Measurements from ENCODE around the gene MAPK4.

The MAPK4 gene

GRCh38 chr18:50665519-50665918, 105.6 kb downstream of the MAPK4 start:
- no peak for TF ChIP-seq GATA2 (IDR thresholded peaks at IDR 0.05; ENCODE audit: low read depth, low read length)
- TF ChIP-seq GATA3 (IDR thresholded peaks at IDR 0.05; ENCODE audit: low read depth, low read length): no peak

DNA sequence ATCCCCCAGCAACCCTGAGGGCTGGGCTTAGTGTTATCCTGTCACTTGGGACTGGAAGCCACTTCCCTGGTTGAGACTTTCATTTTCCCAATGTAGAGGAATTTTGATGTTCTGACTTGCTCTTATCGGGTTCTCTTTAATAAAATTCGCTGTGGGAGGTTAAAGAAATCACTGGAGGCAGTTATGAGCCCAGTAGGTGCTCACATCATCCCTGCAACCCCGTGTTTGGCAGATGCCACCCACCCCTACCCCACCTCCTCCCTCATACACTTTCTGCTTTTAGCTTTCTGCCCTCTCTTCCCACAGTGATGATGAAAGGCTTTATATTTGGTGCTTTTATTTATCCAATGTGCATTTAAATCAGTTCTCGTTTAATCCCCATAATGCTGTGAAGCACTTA, 106.6 kb downstream of the MAPK4 start:
- no peak for TF ChIP-seq GATA2 (IDR thresholded peaks at IDR 0.05; ENCODE audit: low read depth, low read length)
- TF ChIP-seq GATA3 (IDR thresholded peaks at IDR 0.05; ENCODE audit: low read depth, low read length): no peak

DNA sequence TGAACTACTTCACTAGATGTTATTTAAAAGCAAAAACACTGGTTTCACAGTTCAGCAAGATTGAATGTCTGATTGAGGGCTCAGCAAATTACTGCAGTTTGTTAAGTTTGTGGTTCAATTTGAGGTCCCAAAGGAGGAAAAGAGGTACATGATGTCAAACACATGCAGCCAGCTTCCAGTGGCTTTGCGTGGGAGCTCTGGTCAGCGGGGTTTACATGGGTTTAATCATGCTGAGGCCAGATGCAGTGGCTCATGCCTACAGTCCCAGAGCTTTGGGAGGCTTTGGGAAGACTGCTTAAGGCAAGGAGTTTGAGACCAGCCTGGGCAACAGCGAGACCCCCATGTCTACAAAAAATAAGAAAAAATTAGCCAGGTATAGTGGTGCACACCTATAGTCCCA, 111.5 kb downstream of the MAPK4 start:
- no peak for TF ChIP-seq GATA2 (IDR thresholded peaks at IDR 0.05; ENCODE audit: low read depth, low read length)
- TF ChIP-seq GATA3 (IDR thresholded peaks at IDR 0.05; ENCODE audit: low read depth, low read length): no peak

DNA sequence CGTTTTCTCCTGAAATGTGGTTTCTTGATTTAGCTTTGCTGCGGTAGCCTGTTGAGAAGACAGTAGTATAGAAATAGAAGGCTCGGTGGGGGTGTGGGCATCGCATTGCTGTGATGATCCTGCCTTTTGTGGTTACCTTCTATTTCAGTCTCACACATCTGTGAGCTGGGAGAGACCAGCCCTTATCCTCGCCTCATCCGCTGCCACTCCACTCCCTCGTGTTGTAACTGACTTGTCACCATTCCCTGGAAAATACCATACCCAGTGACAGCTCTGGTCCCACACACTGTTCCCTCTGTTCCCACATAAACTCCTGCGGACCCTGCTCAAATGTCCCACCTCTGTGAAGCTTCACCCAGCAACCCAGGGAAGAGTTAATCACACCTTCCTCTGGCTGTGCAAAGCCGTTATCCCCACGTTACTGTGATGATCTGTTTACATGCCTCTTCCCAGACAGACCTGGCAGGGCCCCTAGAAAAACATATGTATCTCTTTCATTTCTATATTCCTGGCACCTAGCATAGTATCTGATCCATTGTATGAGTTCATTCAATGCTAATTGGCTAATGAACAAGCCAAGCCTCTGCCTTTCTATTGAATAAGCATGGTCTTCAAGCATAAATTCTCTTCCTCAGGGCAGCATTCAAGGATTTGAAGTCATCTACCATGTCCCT, 114.6 kb downstream of the MAPK4 start:
- TF ChIP-seq GATA2 (IDR thresholded peaks at IDR 0.05; ENCODE audit: low read depth, low read length) (no peak), GATA3 (IDR thresholded peaks at IDR 0.05; ENCODE audit: low read depth, low read length) (no peak)

DNA sequence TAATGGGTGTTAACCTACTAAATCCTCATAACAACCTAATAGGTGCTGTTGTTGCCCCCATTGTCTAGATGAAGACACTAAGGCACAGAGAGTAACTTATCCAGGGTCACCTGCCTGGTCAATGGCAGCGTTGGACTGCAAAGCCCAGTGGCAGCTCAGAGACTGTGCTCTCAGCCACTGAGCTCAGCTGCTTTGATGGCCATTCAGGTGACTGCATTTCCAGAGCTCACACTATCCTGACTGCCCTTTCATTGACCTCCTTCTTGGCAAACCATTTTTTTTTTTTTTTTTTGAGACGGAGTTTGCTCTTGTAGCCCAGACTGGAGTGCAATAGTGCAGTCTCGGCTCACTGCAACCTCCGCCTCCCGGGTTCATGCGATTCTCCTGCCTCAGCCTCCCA, 115.2 kb downstream of the MAPK4 start:
- no peak for TF ChIP-seq GATA2 (IDR thresholded peaks at IDR 0.05; ENCODE audit: low read depth, low read length)
- TF ChIP-seq GATA3 (IDR thresholded peaks at IDR 0.05; ENCODE audit: low read depth, low read length): no peak

GRCh38 chr18:50678651-50679050, 118.8 kb downstream of the MAPK4 start:
- TF ChIP-seq GATA3 (IDR thresholded peaks at IDR 0.05; ENCODE audit: low read depth, low read length) (no peak), GATA2 (IDR thresholded peaks at IDR 0.05; ENCODE audit: low read depth, low read length) (no peak)

DNA sequence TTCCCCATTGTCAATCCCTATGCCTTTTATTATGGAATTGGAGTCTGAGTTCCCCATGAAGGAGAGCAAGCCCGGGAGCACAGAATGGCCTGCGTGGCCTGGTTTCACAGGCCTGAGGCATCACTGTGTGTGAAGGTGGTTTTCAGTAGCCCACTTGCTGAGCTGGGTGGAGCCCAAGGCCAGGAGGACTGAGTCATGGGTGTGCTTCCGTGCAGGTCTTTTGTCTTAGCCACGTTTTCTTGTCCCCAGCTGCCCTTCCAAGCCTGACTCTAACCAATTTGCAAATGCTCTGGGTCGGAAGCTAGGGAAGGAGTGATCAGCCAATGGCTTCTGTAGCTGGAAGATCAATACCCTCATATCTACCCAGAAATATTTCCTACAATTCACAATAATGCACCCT, 119.2 kb downstream of the MAPK4 start:
- TF ChIP-seq GATA3 (IDR thresholded peaks at IDR 0.05; ENCODE audit: low read depth, low read length) (no peak), GATA2 (IDR thresholded peaks at IDR 0.05; ENCODE audit: low read depth, low read length) (no peak)

- TF ChIP-seq GATA2 (IDR thresholded peaks at IDR 0.05; ENCODE audit: low read depth, low read length) (no peak), GATA3 (IDR thresholded peaks at IDR 0.05; ENCODE audit: low read depth, low read length) (no peak)
Measured at GRCh38 chr18:50679656-50680055, 119.8 kb downstream of the MAPK4 start.

GRCh38 chr18:50680966-50681365, 121.1 kb downstream of the MAPK4 start:
- TF ChIP-seq GATA3 (IDR thresholded peaks at IDR 0.05; ENCODE audit: low read depth, low read length) (no peak), GATA2 (IDR thresholded peaks at IDR 0.05; ENCODE audit: low read depth, low read length) (no peak)

- TF ChIP-seq GATA2 (IDR thresholded peaks at IDR 0.05; ENCODE audit: low read depth, low read length) (no peak), GATA3 (IDR thresholded peaks at IDR 0.05; ENCODE audit: low read depth, low read length) (no peak)
Measured at GRCh38 chr18:50682852-50683251, 123.0 kb downstream of the MAPK4 start.

- TF ChIP-seq GATA2 (IDR thresholded peaks at IDR 0.05; ENCODE audit: low read depth, low read length): no peak
- TF ChIP-seq GATA3 (IDR thresholded peaks at IDR 0.05; ENCODE audit: low read depth, low read length): no peak
Measured at GRCh38 chr18:50686409-50686808, 126.5 kb downstream of the MAPK4 start.

- no peak for TF ChIP-seq GATA3 (IDR thresholded peaks at IDR 0.05; ENCODE audit: low read depth, low read length)
- no peak for TF ChIP-seq GATA2 (IDR thresholded peaks at IDR 0.05; ENCODE audit: low read depth, low read length)
Measured at GRCh38 chr18:50687491-50687890, 127.6 kb downstream of the MAPK4 start.

GRCh38 chr18:50689578-50689977, 129.7 kb downstream of the MAPK4 start:
- TF ChIP-seq GATA2 (IDR thresholded peaks at IDR 0.05; ENCODE audit: low read depth, low read length) (no peak), GATA3 (IDR thresholded peaks at IDR 0.05; ENCODE audit: low read depth, low read length) (no peak)

DNA sequence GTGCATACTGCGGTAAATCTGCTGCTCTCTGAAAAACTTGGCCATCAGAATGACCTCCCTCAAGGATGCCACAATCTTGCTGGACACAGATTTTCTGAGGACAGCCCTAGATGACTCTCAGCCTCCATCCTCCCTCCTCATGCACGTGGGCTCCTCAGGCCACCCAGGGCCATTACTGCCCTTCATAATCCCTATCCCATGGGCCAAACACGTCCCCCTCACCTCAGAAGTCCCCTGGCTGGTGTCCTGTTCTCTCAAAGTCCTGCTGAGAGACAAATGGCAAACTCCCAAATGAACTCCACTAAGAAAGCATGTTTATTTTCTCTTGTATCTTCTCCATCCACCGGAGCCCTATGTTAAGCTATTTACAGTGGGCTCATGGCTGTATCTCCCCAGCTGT, 134.3 kb downstream of the MAPK4 start:
- TF ChIP-seq GATA3 (IDR thresholded peaks at IDR 0.05; ENCODE audit: low read depth, low read length) (no peak), GATA2 (IDR thresholded peaks at IDR 0.05; ENCODE audit: low read depth, low read length) (no peak)

DNA sequence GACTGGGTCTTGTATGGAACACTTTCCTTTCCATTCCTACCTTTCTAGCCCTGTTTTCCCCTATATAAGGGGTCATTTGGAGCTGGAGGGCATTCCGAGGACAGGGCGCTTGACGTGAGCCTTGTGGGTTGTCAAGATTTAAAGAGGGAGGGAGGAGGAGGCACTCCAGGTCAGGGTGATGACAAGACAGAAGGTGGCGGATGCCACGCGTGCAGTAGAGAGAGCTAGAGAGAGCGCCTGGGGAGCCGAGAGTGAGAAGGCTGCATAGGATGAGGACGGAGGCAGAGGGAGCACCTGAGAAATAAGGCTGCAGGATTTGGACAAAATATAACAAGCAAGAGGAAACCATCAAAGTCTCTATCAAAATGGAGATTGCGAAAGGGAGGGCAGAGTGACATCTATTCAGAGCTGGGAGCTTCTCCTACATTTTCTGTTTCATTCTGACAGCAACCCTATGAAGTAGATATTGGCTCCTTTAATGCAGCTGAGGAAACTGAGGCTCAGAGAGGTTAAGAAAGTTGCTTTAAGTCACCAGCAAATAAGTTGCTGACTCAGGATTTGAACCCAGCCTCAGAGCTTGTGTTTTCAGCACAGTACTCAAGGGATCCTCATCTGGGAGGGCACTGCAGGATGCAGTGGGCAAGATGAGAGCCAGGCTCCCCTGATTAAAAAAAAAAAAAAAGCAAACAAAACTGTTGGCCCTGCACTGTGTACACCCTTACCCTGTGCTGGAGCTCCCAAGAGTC, 135.7 kb downstream of the MAPK4 start:
- no peak for TF ChIP-seq GATA3 (IDR thresholded peaks at IDR 0.05; ENCODE audit: low read depth, low read length)
- TF ChIP-seq GATA2 (IDR thresholded peaks at IDR 0.05; ENCODE audit: low read depth, low read length): no peak

Data from SH-SY5Y (cell line).